Left ventricle myocardium inferior (tissue), 1 donor: ENCODE data around the gene DOK6. TPM values are rescaled to one million over a fixed set of nuclear protein-coding genes. Genes with fewer than 3 reads are reported as not detected.

Experiments used
- DNase-seq: peaks from one replicate; pipeline ENCODE4 v3.0.0-alpha.2; 2020
- H3K27ac ChIP-seq: fragments of 200-600 bp; replicated peaks from 2 replicates; pipeline ENCODE4 v1.8.0; 2021
- H3K27me3 ChIP-seq: fragments of 200-600 bp; 2 replicates; pipeline ENCODE4 v1.8.0; 2021; ENCODE audit warnings: low read depth
- H3K36me3 ChIP-seq: fragments of 200-600 bp; 2 replicates; pipeline ENCODE4 v1.8.0; 2021
- H3K4me1 ChIP-seq: fragments of 200-600 bp; 2 replicates; pipeline ENCODE4 v1.8.0; 2021
- H3K4me3 ChIP-seq: fragments of 200-600 bp; 2 replicates; pipeline ENCODE4 v1.8.0; 2021; ENCODE audit warnings: mild to moderate bottlenecking, moderate library complexity
- H3K9me3 ChIP-seq: fragments of 200-600 bp; replicated peaks from 2 replicates; pipeline ENCODE4 v1.8.0; 2021
- CTCF ChIP-seq: fragments of 200-600 bp; IDR thresholded peaks from 2 replicates; pipeline ENCODE4 v1.8.0; 2021; ENCODE audit warnings: antibody characterized with exemption, mild to moderate bottlenecking, borderline replicate concordance
- intact Hi-C: fragments of 100-400 bp; cut with micrococcal nuclease; formaldehyde crosslinking; loops from one replicate; pipeline ENCODE4 v1.11.0; 2022
- total RNA-seq: library from RNA; stranded (reverse); fragmentation: NEBNext Ultra II Directional; extraction: Animal tissue kit (Norgen Biotek cat#: 25700); gene quantifications from one replicate; pipeline ENCODE4 v1.2.1, GENCODE V29; 2021
- donor health status: DM: no; HTN: yes; CAD: no; lungs with severe emphysema.

The DOK6 gene
- total RNA-seq, 1 donor from 2014 or later: 0.96 TPM

GRCh38 chr18:69388222-69388621 is 12.5 kb upstream of the DOK6 start:
- intact Hi-C loops: no loop called here

GRCh38 chr18:69397096-69397495 is 3.6 kb upstream of the DOK6 start:
- peaks cover 4% of the 10 kb centered on the region for H3K9me3 ChIP-seq
- H3K36me3 ChIP-seq: no peaks in the 10 kb centered on the region
- no peak overlapping the region for H3K4me3 ChIP-seq
- peaks cover 11% of the 10 kb centered on the region for H3K27me3 ChIP-seq
- no peak overlapping the region for H3K27ac ChIP-seq
- intact Hi-C loops: no loop called here
- no peak for TF ChIP-seq CTCF
- H3K4me1 ChIP-seq: peaks cover 17% of the 10 kb centered on the region
- DNase-seq: no peak

More at GRCh38 chr18:69388222-69388621, 12.5 kb upstream of the DOK6 start:
- Histone ChIP-seq H3K9me3 (no peaks in the 10 kb centered on the region), H3K4me1 (no peaks in the 10 kb centered on the region), H3K27me3 (no peaks in the 10 kb centered on the region), H3K27ac (no peak overlapping the region), H3K4me3 (no peak overlapping the region), H3K36me3 (no peaks in the 10 kb centered on the region)
- no peak for DNase-seq
- no peak for TF ChIP-seq CTCF

GRCh38 chr18:69399253-69399652 is 1.4 kb upstream of the DOK6 start:
- Histone ChIP-seq H3K4me3 (no peak overlapping the region), H3K36me3 (no peaks in the 10 kb centered on the region), H3K27ac (no peak overlapping the region), H3K4me1 (peaks cover 22% of the 10 kb centered on the region), H3K27me3 (peaks cover 21% of the 10 kb centered on the region), H3K9me3 (peaks cover 4% of the 10 kb centered on the region)
- intact Hi-C loops: no loop called here
- DNase-seq: no peak
- TF ChIP-seq CTCF: no peak

GRCh38 chr18:69400976-69401225 is 213 bp downstream of the DOK6 start:
- Histone ChIP-seq H3K4me1 (peaks cover 22% of the 10 kb centered on the region), H3K27me3 (peaks cover 29% of the 10 kb centered on the region), H3K27ac (peak overlapping the region; percentile 88), H3K9me3 (peaks cover 4% of the 10 kb centered on the region), H3K4me3 (peak overlapping the region; percentile 79), H3K36me3 (no peaks in the 10 kb centered on the region)
- intact Hi-C loops: no loop called here
- no peak for DNase-seq
- TF ChIP-seq CTCF: no peak

- intact Hi-C loops: no loop called here
These were observed 711 bp downstream of the DOK6 start for GRCh38 chr18:69401226-69401971.

More at GRCh38 chr18:69401226-69401971, 711 bp downstream of the DOK6 start:
- peaks cover 22% of the 10 kb centered on the region for H3K4me1 ChIP-seq
- H3K36me3 ChIP-seq: no peaks in the 10 kb centered on the region
- TF ChIP-seq CTCF: no peak
- H3K27me3 ChIP-seq: peaks cover 29% of the 10 kb centered on the region
- H3K9me3 ChIP-seq: peaks cover 4% of the 10 kb centered on the region
- H3K27ac ChIP-seq: peak overlapping the region; percentile 88
- DNase-seq: peak; percentile 17
- peak overlapping the region; percentile 79 for H3K4me3 ChIP-seq
